ENCODE data around the gene PRDM16. TPM values are rescaled to one million over a fixed set of nuclear protein-coding genes. Genes with fewer than 3 reads are reported as not detected.

The PRDM16 gene
- total and polyA plus RNA-seq, 2 of the 8 experiments (the other 6 are each of a cell fraction or from before 2014, with no cell fraction given), result 0.39 to 0.43 TPM

- no peak overlapping the region for H3K4ac ChIP-seq (replicated peaks; ENCODE audit: insufficient read length, low read depth, low read length)
- no peaks in the 10 kb centered on the region; a peak in 1 of 7 replicates for H3K27me3 ChIP-seq (replicated peaks in 1 of 4; ENCODE audit: control insufficient read depth in 3 of 4, extremely low read depth in 1 of 4, insufficient read depth in 3 of 4, low read length in 3 of 4)
- H4K91ac ChIP-seq (replicated peaks; ENCODE audit: insufficient read length, low read length), result no peak overlapping the region
- TF ChIP-seq SIRT6 (IDR thresholded peaks at IDR 0.05; ENCODE audit: low read length) (no peak), TEAD4 (IDR thresholded peaks at IDR 0.05; ENCODE audit: low read depth, low read length) (no peak), MAFK (IDR thresholded peaks at IDR 0.05; ENCODE audit: low read depth, low read length) (no peak), NANOG (IDR thresholded peaks at IDR 0.05; ENCODE audit: insufficient read depth, low read depth, low read length, poor library complexity, severe bottlenecking) (no peak), RBBP5 (IDR thresholded peaks at IDR 0.05; ENCODE audit: borderline replicate concordance, low read depth, low read length) (no peak), KDM5A (IDR thresholded peaks at IDR 0.05; ENCODE audit: low read length) (no peak), POLR2AphosphoS5 (IDR thresholded peaks at IDR 0.05; ENCODE audit: low read depth, low read length) (no peak), JUND (IDR thresholded peaks at IDR 0.05; ENCODE audit: low read length) (no peak), CHD1 (IDR thresholded peaks at IDR 0.05; ENCODE audit: low read depth, low read length) (no peak), CREB1 (IDR thresholded peaks at IDR 0.05) (no peak), HDAC6 (IDR thresholded peaks at IDR 0.05; ENCODE audit: low read depth, low read length) (no peak), TAF1 (IDR thresholded peaks at IDR 0.05; ENCODE audit: low read depth, low read length) (no peak), YY1 (IDR thresholded peaks at IDR 0.05; ENCODE audit: low read depth, low read length) (no peak)
- 92% methylated on average over 39 of the region's 43 CpGs; no CpG with 5 or more reads in 1 of the 2 experiments for WGBS, 2 experiments (ENCODE audit: extremely low coverage in 1 of 2, insufficient coverage in 1 of 2, insufficient read length in 1 of 2, insufficient replicate concordance in 2 of 2, low coverage in 1 of 2, low lambda C conversion rate in 2 of 2, missing lambda C conversion rate in 1 of 2)
- H3K23me2 ChIP-seq (ENCODE audit: low read depth, low read length), result no peaks in the 10 kb centered on the region
- no peak overlapping the region for H3K23ac ChIP-seq (ENCODE audit: insufficient read length)
- H4K8ac ChIP-seq (ENCODE audit: extremely low read depth, insufficient read depth, low read length), result no peak overlapping the region; the same call in 1 of the 2 replicates
- 0 out of 2 replicates have a peak overlapping the region, but pooled peaks have one; percentile 17 for H2BK12ac ChIP-seq (ENCODE audit: low read depth, low read length)
- no peak overlapping the region for H3K18ac ChIP-seq (ENCODE audit: extremely low read depth, low read length)
- no peak overlapping the region for H2AFZ ChIP-seq (ENCODE audit: low read length)
- H2BK15ac ChIP-seq (ENCODE audit: low read length), result no peak overlapping the region
- peaks cover 0 to 6% (median 0%) of the 10 kb centered on the region in 4 experiments; a peak in 3 of 7 replicates for H3K4me1 ChIP-seq (replicated peaks in 1 of 4; ENCODE audit: control insufficient read depth in 3 of 4, insufficient read depth in 4 of 4, low read length in 3 of 4)
- FAIRE-seq (no peak), DNase-seq (ENCODE audit: low read depth in 1 of 2, low spot score in 2 of 2) (no peak)
- no peak overlapping the region for H3K9ac ChIP-seq (replicated peaks in 1 of 4; ENCODE audit: extremely low read depth in 1 of 4, low read depth in 3 of 4, low read length in 3 of 4)
- H4K20me1 ChIP-seq (replicated peaks in 1 of 2; ENCODE audit: control insufficient read depth in 1 of 2, insufficient read depth in 2 of 2, low read length in 2 of 2), result no peaks in the 10 kb centered on the region
- H4K5ac ChIP-seq (ENCODE audit: insufficient read length, low read depth, low read length), result no peak overlapping the region
- no peak overlapping the region for H2BK5ac ChIP-seq (ENCODE audit: low read depth, low read length)
- no peak overlapping the region for H2BK20ac ChIP-seq (ENCODE audit: low read length)
- H3K4me3 ChIP-seq (ENCODE audit: extremely low read depth in 1 of 4, insufficient read depth in 2 of 4, low read depth in 3 of 4, low read length in 4 of 4), result no peak overlapping the region
- no peaks in the 10 kb centered on the region for H3K79me1 ChIP-seq (ENCODE audit: low read depth, low read length)
- no peak overlapping the region for H3K27ac ChIP-seq (ENCODE audit: low read depth, low read length)
- H3K36me3 ChIP-seq (ENCODE audit: control insufficient read depth in 2 of 4, insufficient read depth in 4 of 4, low read length in 3 of 4), result no peaks in the 10 kb centered on the region
- no peak overlapping the region for H3K56ac ChIP-seq (replicated peaks; ENCODE audit: insufficient read length, low read depth, low read length)
- no peaks in the 10 kb centered on the region; a peak in 1 of 4 replicates for H3K9me3 ChIP-seq (ENCODE audit: insufficient read depth in 2 of 2, low read depth in 1 of 2, low read length in 1 of 2)
- H3K14ac ChIP-seq (ENCODE audit: insufficient read length), result no peak overlapping the region
- no peak overlapping the region for H2BK120ac ChIP-seq (replicated peaks; ENCODE audit: low read depth, low read length)
- H3K4me2 ChIP-seq (ENCODE audit: insufficient read depth in 1 of 2, low read depth in 2 of 2, low read length in 2 of 2), result no peak overlapping the region
- no peak overlapping the region for H2AK5ac ChIP-seq (ENCODE audit: low read depth, low read length)
- ChIA-PET CTCF (ENCODE audit: partially characterized antibody) (no interaction called here), POLR2A (ENCODE audit: partially characterized antibody) (no interaction called here)
- no peaks in the 10 kb centered on the region for H3K79me2 ChIP-seq (ENCODE audit: control insufficient read depth in 1 of 2, insufficient read depth in 2 of 2, low read length in 2 of 2)
Observed at GRCh38 chr1:3267550-3268270, 198.7 kb downstream of the PRDM16 start.

Data from H1 (cell line).